GM08714 (cell line): Measurements from ENCODE around the gene TEAD4.
A peak's percentile ranks its signal among the peaks of the same experiment; 100 is the strongest.

Source experiments
- H3K4me3 ChIP-seq: fragments of 200-500 bp; sonication (Bioruptor generic); 2 replicates; pipeline ENCODE4 v1.5.1; 2014; ENCODE audit warnings: mild to moderate bottlenecking, low read length, inconsistent platforms
- ZNF274 ChIP-seq: IDR thresholded peaks from 2 replicates; pipeline ENCODE4 v1.6.1; 2012; ENCODE audit warnings: mild to moderate bottlenecking, low read depth, low read length

TEAD4 gene

GRCh38 chr12:2959192-2959504, at the start of gene TEAD4:
TEAD4 (plus strand) TSS chr12:2959397.
- no peak for TF ChIP-seq ZNF274
- peak within 1 kb of the TSS; percentile 72 for H3K4me3 ChIP-seq

DNA sequence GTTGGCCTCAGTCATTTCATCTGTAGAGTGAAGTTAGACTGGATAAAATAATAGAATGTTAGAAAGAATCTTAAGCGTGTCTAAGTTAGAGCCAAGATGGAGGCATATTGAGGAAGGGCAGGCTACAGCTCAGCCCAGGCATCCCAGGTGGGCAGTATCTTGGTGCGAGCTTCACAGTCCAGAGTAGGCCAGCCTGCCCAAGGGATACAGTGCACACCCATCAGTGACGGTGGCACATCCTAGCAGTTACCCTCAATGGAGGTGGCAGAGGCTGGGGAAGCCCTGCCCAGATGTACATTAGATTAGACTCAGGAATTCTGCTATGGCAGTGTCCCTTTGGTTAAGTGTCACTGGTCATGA, 47.0 kb upstream of the TEAD4 start:
- no peak overlapping the region for H3K4me3 ChIP-seq
- TF ChIP-seq ZNF274: no peak

- no peak overlapping the region for H3K4me3 ChIP-seq
- no peak for TF ChIP-seq ZNF274
Observed at GRCh38 chr12:2919249-2919648, 39.9 kb upstream of the TEAD4 start.

GRCh38 chr12:2922329-2922728, 36.9 kb upstream of the TEAD4 start:
- H3K4me3 ChIP-seq: no peak overlapping the region
- no peak for TF ChIP-seq ZNF274

DNA sequence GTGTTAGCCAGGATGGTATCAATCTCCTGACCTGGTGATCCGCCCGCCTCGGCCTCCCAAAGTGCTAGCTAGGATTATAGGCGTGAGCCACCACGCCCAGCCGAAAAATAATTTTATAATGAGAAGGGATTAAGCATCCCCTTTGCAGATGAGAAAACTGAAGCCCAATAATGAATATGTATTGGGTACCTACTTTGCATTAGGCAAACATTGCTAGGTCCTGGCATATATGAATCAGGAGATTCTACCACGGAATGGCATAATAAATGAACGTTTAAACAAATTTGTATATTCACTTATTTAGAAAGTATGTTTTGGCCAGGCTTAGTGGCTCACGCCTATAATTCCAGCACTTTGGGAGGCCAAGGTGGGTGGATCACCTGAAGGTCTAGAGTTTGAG, 36.1 kb upstream of the TEAD4 start:
- no peak for TF ChIP-seq ZNF274
- no peak overlapping the region for H3K4me3 ChIP-seq

DNA sequence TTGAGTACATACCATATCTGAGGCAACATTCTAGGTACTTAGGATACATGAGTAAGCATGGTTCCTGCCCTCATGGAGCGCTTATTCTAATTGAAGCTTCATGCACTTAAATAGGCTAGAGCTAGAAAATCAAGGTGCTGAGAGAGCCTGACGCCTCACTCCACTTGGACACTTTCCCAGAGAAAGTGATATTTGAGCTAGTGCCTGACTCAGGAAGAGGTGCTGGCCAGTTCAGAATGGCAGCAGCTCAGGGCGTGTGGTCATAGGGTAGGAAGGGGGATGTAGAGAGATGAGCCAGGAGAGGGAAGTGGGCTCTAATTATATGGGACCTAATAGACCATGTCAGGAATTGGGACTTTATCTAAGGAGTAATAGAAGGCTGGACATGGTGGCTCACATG, 35.2 kb upstream of the TEAD4 start:
- TF ChIP-seq ZNF274: no peak
- H3K4me3 ChIP-seq: no peak overlapping the region

- H3K4me3 ChIP-seq: no peak overlapping the region
- no peak for TF ChIP-seq ZNF274
Observed at GRCh38 chr12:2925322-2925995, 33.7 kb upstream of the TEAD4 start.

DNA sequence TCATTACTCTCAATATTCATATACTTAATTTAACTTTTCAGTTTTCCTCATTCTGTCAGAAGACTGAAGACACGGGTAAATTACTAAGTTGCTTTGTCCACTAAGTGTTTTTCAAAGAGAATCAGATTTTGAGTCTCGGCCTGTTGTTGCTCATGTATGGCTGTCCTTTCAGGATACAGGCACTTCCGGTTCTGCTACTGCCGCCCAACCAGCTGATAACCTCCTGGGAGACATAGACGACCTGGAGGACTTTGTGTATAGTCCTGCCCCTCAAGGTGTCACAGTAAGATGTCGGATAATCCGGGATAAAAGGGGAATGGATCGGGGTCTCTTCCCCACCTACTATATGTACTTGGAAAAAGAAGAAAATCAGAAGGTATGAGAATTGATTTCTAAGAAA, 28.3 kb upstream of the TEAD4 start:
- H3K4me3 ChIP-seq: no peak overlapping the region
- TF ChIP-seq ZNF274: no peak

- TF ChIP-seq ZNF274: no peak
- H3K4me3 ChIP-seq: no peak overlapping the region
Observed at GRCh38 chr12:2933586-2933985, 25.6 kb upstream of the TEAD4 start.

- no peak for TF ChIP-seq ZNF274
- no peak overlapping the region for H3K4me3 ChIP-seq
Observed at GRCh38 chr12:2934371-2934770, 24.8 kb upstream of the TEAD4 start.

DNA sequence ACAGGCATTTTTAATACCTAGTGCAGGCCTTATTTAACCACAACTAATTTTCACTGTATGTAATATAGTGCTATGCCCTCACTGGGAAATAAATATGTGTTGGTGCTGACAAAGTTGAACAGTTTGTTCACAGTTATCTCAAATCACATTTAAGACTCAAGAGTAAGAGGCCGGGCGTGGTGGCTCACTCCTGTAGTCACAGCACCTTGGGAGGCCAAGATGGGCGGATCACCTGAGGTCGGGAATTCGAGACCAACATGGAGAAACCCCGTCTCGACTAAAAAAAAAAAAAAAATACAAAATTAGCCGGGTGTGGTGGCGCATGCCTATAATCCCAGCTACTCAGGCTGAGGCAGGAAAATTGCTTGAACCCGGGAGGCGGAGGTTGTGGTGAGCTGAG, 22.9 kb upstream of the TEAD4 start:
- H3K4me3 ChIP-seq: no peak overlapping the region
- TF ChIP-seq ZNF274: no peak

- no peak overlapping the region for H3K4me3 ChIP-seq
- TF ChIP-seq ZNF274: no peak
Observed at GRCh38 chr12:2937500-2937899, 21.7 kb upstream of the TEAD4 start.

GRCh38 chr12:2939191-2939590, 20.0 kb upstream of the TEAD4 start:
- H3K4me3 ChIP-seq: no peak overlapping the region
- TF ChIP-seq ZNF274: no peak

DNA sequence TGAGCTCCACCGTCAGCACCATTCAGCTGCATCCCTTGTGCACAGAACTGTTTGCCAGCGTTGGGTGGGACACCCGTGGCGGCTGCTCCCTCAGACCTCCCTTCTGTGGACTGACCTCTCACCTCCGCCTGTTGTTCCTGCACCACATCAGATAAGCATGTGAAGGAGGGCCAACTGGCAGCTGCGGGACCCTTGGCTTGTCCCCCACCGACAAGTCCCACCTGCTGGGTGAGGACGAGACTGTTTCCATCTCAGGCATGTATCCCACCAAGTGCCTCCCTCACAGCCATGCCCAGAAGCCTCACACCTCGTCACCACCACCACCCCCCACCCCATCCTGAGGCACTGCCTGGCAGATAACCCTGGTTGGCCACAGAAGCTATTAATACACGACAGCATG, 18.6 kb upstream of the TEAD4 start:
- H3K4me3 ChIP-seq: no peak overlapping the region
- no peak for TF ChIP-seq ZNF274

- TF ChIP-seq ZNF274: no peak
- H3K4me3 ChIP-seq: no peak overlapping the region
Observed at GRCh38 chr12:2941524-2941923, 17.7 kb upstream of the TEAD4 start.

DNA sequence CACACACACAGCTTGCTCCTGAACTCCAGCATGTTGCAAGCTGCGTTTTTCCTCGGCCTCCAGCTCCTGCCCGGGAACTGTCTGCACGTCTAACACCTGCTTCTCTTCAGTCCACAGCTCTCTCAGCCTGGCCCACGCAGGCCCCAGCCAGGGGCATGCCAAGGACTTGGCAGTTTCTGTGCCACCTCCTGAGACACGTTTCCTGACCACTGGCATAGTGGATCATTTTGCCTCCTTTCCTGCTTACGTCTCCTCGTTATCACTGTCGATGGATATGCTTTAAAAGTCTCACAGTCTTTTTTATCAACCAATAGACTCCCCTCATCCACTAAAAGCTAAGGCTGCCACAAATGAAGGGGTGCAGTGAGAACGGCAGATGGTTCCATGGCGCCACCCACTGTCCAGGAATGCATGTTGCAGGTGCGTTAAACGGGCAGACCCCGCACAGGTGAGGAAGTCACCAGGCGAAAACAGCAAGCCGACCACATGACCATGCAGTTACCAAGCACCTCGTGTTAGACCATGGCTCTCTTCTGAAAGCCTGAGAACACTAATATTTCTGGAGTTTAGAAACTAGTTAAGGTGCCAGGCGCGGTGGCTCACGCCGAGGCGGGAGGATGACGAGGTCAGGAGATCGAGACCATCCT, 14.7 kb upstream of the TEAD4 start:
- TF ChIP-seq ZNF274: no peak
- H3K4me3 ChIP-seq: no peak overlapping the region
